CD4-positive, alpha-beta T cell (primary cell): ENCODE data around the gene TIMM22. TPM values are rescaled to one million over a fixed set of nuclear protein-coding genes. Genes with fewer than 3 reads are reported as not detected.

Experiments used
- ATAC-seq: fragments of 200-7000 bp; cut with Tn5 transposase; one replicate; pipeline ENCODE4 v1.10.0; 2022; ENCODE audit warnings: mild to moderate bottlenecking; ENCODE audit not compliant: poor library complexity
- CTCF ChIA-PET: fragments of 350-600 bp; sonication (Branson Sonifier 250); formaldehyde crosslinking; loops from one replicate; lab custom pipeline; 2021; ENCODE audit warnings: antibody characterized with exemption, inconsistent platforms; lab: Charles Lee
- POLR2A ChIA-PET: fragments of 350-600 bp; sonication (Branson Sonifier 250); formaldehyde crosslinking; loops from one replicate; lab custom pipeline; 2021; ENCODE audit warnings: antibody characterized with exemption, inconsistent platforms; lab: Charles Lee
- DNase-seq, 14 experiments: peaks; one replicate each; pipeline ENCODE4 v3.0.0-alpha.2; 2013 to 2020; ENCODE audit warnings: mixed read lengths in 2 of 14
- H3K27ac ChIP-seq, 2 donors: one replicate each; pipeline versions ENCODE4 v1.5.1 to v1.7.0; 2013; ENCODE audit warnings: low read length in 2 of 2, low read depth in 1 of 2, mild to moderate bottlenecking in 1 of 2
- H3K27me3 ChIP-seq, 2 experiments: 1 replicate in 1 of 2; 2 replicates in 1 of 2; pipeline versions ENCODE4 v1.6.1 to v1.7.0; 2013; ENCODE audit warnings: low read length in 2 of 2, control low read depth in 1 of 2, mild to moderate bottlenecking in 1 of 2, moderate library complexity in 1 of 2; ENCODE audit not compliant: insufficient read depth in 2 of 2, control insufficient read depth in 1 of 2
- H3K36me3 ChIP-seq: one replicate; pipeline ENCODE4 v1.6.1; 2013; ENCODE audit warnings: low read length, control low read depth; ENCODE audit not compliant: insufficient read depth
- H3K4me1 ChIP-seq: one replicate; pipeline ENCODE4 v1.6.1; 2013; ENCODE audit warnings: low read length, control low read depth; ENCODE audit not compliant: insufficient read depth
- H3K4me3 ChIP-seq: one replicate; pipeline ENCODE4 v1.5.1; 2013; ENCODE audit warnings: mild to moderate bottlenecking, low read length, moderate library complexity
- H3K9me3 ChIP-seq, 2 experiments: 1 replicate in 1 of 2; 2 replicates in 1 of 2; pipeline versions ENCODE4 v1.6.1 to v1.7.0; 2013; ENCODE audit warnings: low read length in 2 of 2, mild to moderate bottlenecking in 2 of 2, control low read depth in 1 of 2, moderate library complexity in 1 of 2; ENCODE audit not compliant: control insufficient read depth in 1 of 2, insufficient read depth in 1 of 2
- H3K27ac Mint-ChIP-seq: one replicate; pipeline ENCODE4 v1.8.0; 2020; ENCODE audit warnings: mixed read lengths
- H3K27me3 Mint-ChIP-seq: one replicate; pipeline ENCODE4 v1.8.0; 2021; ENCODE audit warnings: mixed read lengths
- H3K36me3 Mint-ChIP-seq: one replicate; pipeline ENCODE4 v1.8.0; 2021; ENCODE audit warnings: low read depth, mixed read lengths
- H3K4me1 Mint-ChIP-seq: one replicate; pipeline ENCODE4 v1.8.0; 2021; ENCODE audit warnings: low read depth, mixed read lengths
- H3K4me3 Mint-ChIP-seq: one replicate; pipeline ENCODE4 v1.8.0; 2020; ENCODE audit warnings: mild to moderate bottlenecking, mixed read lengths
- H3K9me3 Mint-ChIP-seq: one replicate; pipeline ENCODE4 v1.8.0; 2020; ENCODE audit warnings: mixed read lengths
- CTCF ChIP-seq: fragments of 200-600 bp; IDR thresholded peaks from one replicate; pipeline ENCODE4 v1.8.0; 2022; ENCODE audit warnings: antibody characterized with exemption, mild to moderate bottlenecking
- intact Hi-C, 2 experiments: fragments of 100-400 bp; cut with DNase I in 1 of 2; cut with micrococcal nuclease in 1 of 2; formaldehyde crosslinking; loops; one replicate each; pipeline versions ENCODE4 v1.15.1 to v1.9.0; 2023 to 2025; cut with DNase I, micrococcal nuclease
- total RNA-seq, 174 experiments: library from RNA in 2 of 174; stranded (reverse) in 2 of 174; gene quantifications; one replicate each; pipeline ENCODE4 v1.2.3 and lab custom pipeline; 2021 to 2026

TIMM22 gene
- total RNA-seq, 2 experiments from 2014 or later = 10.2 to 10.9 TPM

GRCh38 chr17:954431-955164 is 42.3 kb upstream of the TIMM22 start:
- CTCF ChIA-PET = no interaction called here

GRCh38 chr17:956905-957304 is 40.0 kb upstream of the TIMM22 start:
- Mint-ChIP-seq H3K36me3 (no peaks in the 10 kb centered on the region), H3K4me1 (no peaks in the 10 kb centered on the region), H3K9me3 (no peaks in the 10 kb centered on the region), H3K27me3 (peaks cover 6% of the 10 kb centered on the region), H3K27ac (no peak overlapping the region), H3K4me3 (no peak overlapping the region)
- Histone ChIP-seq H3K27me3 (peaks cover 1 to 6% of the 10 kb centered on the region in 2 experiments), H3K36me3 (no peaks in the 10 kb centered on the region), H3K27ac (no peak overlapping the region), H3K4me1 (peaks cover 1% of the 10 kb centered on the region), H3K9me3 (peaks cover 0 to 5% of the 10 kb centered on the region in 2 experiments), H3K4me3 (no peak overlapping the region)
- ATAC-seq (no peak), DNase-seq (no peak)
- intact Hi-C loops = no loop called here
- POLR2A ChIA-PET = no interaction called here
- CTCF ChIA-PET = no interaction called here
- TF ChIP-seq CTCF = no peak

More at GRCh38 chr17:954431-955164, 42.3 kb upstream of the TIMM22 start:
- Histone ChIP-seq H3K9me3 (peaks cover 0 to 8% of the 10 kb centered on the region in 2 experiments), H3K36me3 (no peaks in the 10 kb centered on the region), H3K27ac (no peak overlapping the region), H3K4me1 (peaks cover 5% of the 10 kb centered on the region), H3K4me3 (no peak overlapping the region), H3K27me3 (peaks cover 5 to 22% of the 10 kb centered on the region in 2 experiments)
- peaks cover 20% of the 10 kb centered on the region for H3K27me3 Mint-ChIP-seq
- DNase-seq (no peak), ATAC-seq (no peak)
- H3K4me1 Mint-ChIP-seq = no peaks in the 10 kb centered on the region
- H3K27ac Mint-ChIP-seq = no peak overlapping the region
- intact Hi-C loops = no loop called here
- no peaks in the 10 kb centered on the region for H3K36me3 Mint-ChIP-seq
- POLR2A ChIA-PET = no interaction called here
- TF ChIP-seq CTCF = no peak
- H3K4me3 Mint-ChIP-seq = no peak overlapping the region
- no peaks in the 10 kb centered on the region for H3K9me3 Mint-ChIP-seq

- no peak for ATAC-seq
- Histone ChIP-seq H3K27me3 (peaks cover 0 to 5% of the 10 kb centered on the region in 2 experiments), H3K36me3 (no peaks in the 10 kb centered on the region), H3K4me1 (no peaks in the 10 kb centered on the region), H3K9me3 (no peaks in the 10 kb centered on the region), H3K4me3 (no peak overlapping the region), H3K27ac (no peak overlapping the region)
- Mint-ChIP-seq H3K27ac (no peak overlapping the region), H3K9me3 (no peaks in the 10 kb centered on the region), H3K27me3 (peaks cover 14% of the 10 kb centered on the region), H3K36me3 (no peaks in the 10 kb centered on the region), H3K4me1 (no peaks in the 10 kb centered on the region), H3K4me3 (no peak overlapping the region)
- DNase-seq = no peak
- intact Hi-C loops = no loop called here
- no peak for TF ChIP-seq CTCF
- ChIA-PET POLR2A (no interaction called here), CTCF (no interaction called here)
Measured at GRCh38 chr17:957856-958421, 39.0 kb upstream of the TIMM22 start.
